ENCODE results near the gene LIME1. TPM values are rescaled to one million over a fixed set of nuclear protein-coding genes. Genes with fewer than 3 reads are reported as not detected.
A peak's percentile ranks its signal among the peaks of the same experiment; 100 is the strongest.

LIME1 gene
- total RNA-seq, 1 experiment from 2014 or later: 13.5 TPM

- no peaks in the 10 kb centered on the region for H3K23me2 ChIP-seq (ENCODE audit: insufficient read length, low read depth, low read length, poor library complexity, severe bottlenecking)
- no peak overlapping the region for H2BK12ac ChIP-seq (ENCODE audit: insufficient read length, low read depth, low read length)
- H4K20me1 ChIP-seq (ENCODE audit: control insufficient read depth, insufficient read depth, insufficient read length): no peaks in the 10 kb centered on the region
- H3K4me1 ChIP-seq (ENCODE audit: insufficient read depth, low read length): no peaks in the 10 kb centered on the region
- no peak for TF ChIP-seq CTCF (conservative IDR thresholded peaks at IDR 0.05)
- H4K91ac ChIP-seq (ENCODE audit: insufficient read length, low read depth, low read length): no peak overlapping the region
- H3K27me3 Mint-ChIP-seq (ENCODE audit: low read depth): no peaks in the 10 kb centered on the region; the same call in 1 of the 2 replicates
- H3T11ph ChIP-seq (ENCODE audit: low read length): no peak overlapping the region
- peak; percentile 20 for DNase-seq
- H2BK15ac ChIP-seq (ENCODE audit: low read depth, low read length): no peak overlapping the region
- no peak overlapping the region for H4K5ac ChIP-seq (ENCODE audit: insufficient read length, low read depth, low read length)
- no CpG with 5 or more reads among the region's 38 CpGs for WGBS (ENCODE audit: extremely low coverage, insufficient read length, low lambda C conversion rate)
- no peaks in the 10 kb centered on the region for H3K9me3 Mint-ChIP-seq
- H3K27ac Mint-ChIP-seq: no peak overlapping the region
- no peak overlapping the region for H3K14ac ChIP-seq (ENCODE audit: insufficient read depth, low read length)
- no peak overlapping the region for H3K4me2 ChIP-seq (ENCODE audit: insufficient read depth, insufficient read length, low read length)
- no peaks in the 10 kb centered on the region for H3K79me2 ChIP-seq (ENCODE audit: insufficient read depth, low read length)
- H3K4me1 Mint-ChIP-seq: no peaks in the 10 kb centered on the region
- no peak overlapping the region for H2AFZ ChIP-seq (ENCODE audit: low read length)
- no peak overlapping the region for H3K18ac ChIP-seq (ENCODE audit: insufficient read length, low read depth, low read length)
- peaks cover 1 to 53% (median 31%) of the 10 kb centered on the region in 3 experiments; a peak in 5 of 7 replicates for H3K36me3 Mint-ChIP-seq (ENCODE audit: insufficient read depth in 1 of 3, low read depth in 3 of 3)
- H3K9me3 ChIP-seq (ENCODE audit: control insufficient read depth, low read depth, low read length): no peaks in the 10 kb centered on the region
- no peak overlapping the region for H3K27ac ChIP-seq (ENCODE audit: insufficient read length, low read depth, low read length)
- H2AK5ac ChIP-seq (ENCODE audit: insufficient read length, low read length): no peak overlapping the region
- H3K4me3 Mint-ChIP-seq: no peak overlapping the region; a peak in 1 of 5 replicates
- H3K23ac ChIP-seq (ENCODE audit: insufficient read length, low read depth, low read length): no peak overlapping the region
- no peak overlapping the region for H2BK20ac ChIP-seq (ENCODE audit: low read depth, low read length, poor library complexity, severe bottlenecking)
- no peak overlapping the region for H4K8ac ChIP-seq (replicated peaks; ENCODE audit: insufficient read length, low read depth, low read length)
- no peaks in the 10 kb centered on the region for H3K79me1 ChIP-seq (ENCODE audit: insufficient read depth, low read depth, low read length, poor library complexity, severe bottlenecking)
- no peak overlapping the region for H2BK5ac ChIP-seq (ENCODE audit: insufficient read length, low read length)
- no peak overlapping the region for H3K4ac ChIP-seq (ENCODE audit: low read depth, low read length)
- H3K9ac ChIP-seq (ENCODE audit: extremely low read depth, insufficient read length, low read length): no peak overlapping the region
- H3K56ac ChIP-seq (ENCODE audit: insufficient read length, low read depth, low read length): no peak overlapping the region
- H3K27me3 ChIP-seq (ENCODE audit: insufficient read depth, low read length): no peaks in the 10 kb centered on the region; the same call in 1 of the 2 replicates
- H2BK120ac ChIP-seq (ENCODE audit: low read depth, low read length, poor library complexity, severe bottlenecking): no peak overlapping the region
These were observed 30.4 kb downstream of the LIME1 start for GRCh38 chr20:63766695-63767426.
